Measurements from ENCODE around the gene SCUBE1. TPM values are rescaled to one million over a fixed set of nuclear protein-coding genes. Genes with fewer than 3 reads are reported as not detected.

Gene SCUBE1
- total and polyA plus RNA-seq, 2 of the 8 experiments (the other 6 are each of a cell fraction or from before 2014, with no cell fraction given) = 2.3 to 4.9 TPM

DNA sequence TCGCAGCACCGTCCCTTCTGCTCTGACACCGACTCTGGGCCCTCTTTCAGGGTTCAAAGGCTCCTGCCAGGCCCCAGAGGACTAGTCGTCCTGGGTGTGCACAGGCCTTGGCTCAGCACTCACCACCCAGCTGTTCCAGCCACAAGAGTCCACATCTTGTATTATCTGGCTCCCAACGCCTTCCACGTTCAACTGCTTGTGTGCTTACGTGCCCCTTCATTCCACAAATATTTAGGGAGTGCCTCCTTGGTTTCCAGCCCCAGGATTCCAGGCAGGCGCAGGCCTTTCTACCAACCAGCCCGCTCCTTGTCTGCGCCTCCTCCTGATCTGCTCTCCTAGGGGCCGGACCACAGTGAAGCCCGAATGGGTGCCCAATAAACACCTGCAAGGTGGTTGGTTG is 70.9 kb downstream of the SCUBE1 start:
- no peak overlapping the region for H2BK20ac ChIP-seq (ENCODE audit: low read length)
- FAIRE-seq (no peak), DNase-seq (ENCODE audit: low read depth in 1 of 2, low spot score in 2 of 2) (no peak)
- H3K56ac ChIP-seq (replicated peaks; ENCODE audit: insufficient read length, low read depth, low read length) = no peak overlapping the region
- no peak overlapping the region for H3K18ac ChIP-seq (ENCODE audit: extremely low read depth, low read length)
- no peak overlapping the region for H2AK5ac ChIP-seq (ENCODE audit: low read depth, low read length)
- H3K9me3 ChIP-seq (ENCODE audit: insufficient read depth in 2 of 2, low read depth in 1 of 2, low read length in 1 of 2) = no peaks in the 10 kb centered on the region
- H4K91ac ChIP-seq (replicated peaks; ENCODE audit: insufficient read length, low read length) = no peak overlapping the region
- H3K79me2 ChIP-seq (ENCODE audit: control insufficient read depth in 1 of 2, insufficient read depth in 2 of 2, low read length in 2 of 2) = no peaks in the 10 kb centered on the region
- no peak overlapping the region for H4K5ac ChIP-seq (ENCODE audit: insufficient read length, low read depth, low read length)
- no peaks in the 10 kb centered on the region for H3K79me1 ChIP-seq (ENCODE audit: low read depth, low read length)
- H3K9ac ChIP-seq (replicated peaks in 1 of 4; ENCODE audit: extremely low read depth in 1 of 4, low read depth in 3 of 4, low read length in 3 of 4) = no peak overlapping the region
- no peak overlapping the region for H3K14ac ChIP-seq (ENCODE audit: insufficient read length)
- H4K20me1 ChIP-seq (replicated peaks in 1 of 2; ENCODE audit: control insufficient read depth in 1 of 2, insufficient read depth in 2 of 2, low read length in 2 of 2) = peaks cover 0 to 2% of the 10 kb centered on the region in 2 experiments
- 91% methylated on average over 9 of the region's 12 CpGs; no CpG with 5 or more reads in 1 of the 2 experiments for WGBS, 2 experiments (ENCODE audit: extremely low coverage in 1 of 2, insufficient coverage in 1 of 2, insufficient read length in 1 of 2, insufficient replicate concordance in 2 of 2, low coverage in 1 of 2, low lambda C conversion rate in 2 of 2, missing lambda C conversion rate in 1 of 2)
- no peaks in the 10 kb centered on the region for H3K23me2 ChIP-seq (ENCODE audit: low read depth, low read length)
- no peak overlapping the region for H3K4ac ChIP-seq (replicated peaks; ENCODE audit: insufficient read length, low read depth, low read length)
- H3K4me2 ChIP-seq (ENCODE audit: insufficient read depth in 1 of 2, low read depth in 2 of 2, low read length in 2 of 2) = no peak overlapping the region
- ChIA-PET CTCF (ENCODE audit: partially characterized antibody) (interaction anchor here (0.9 to 18.2 kb wide), 25 partner anchors 13 to 209 kb away, joined by 3 to 388 read pairs (median 7); partner anchors contain the start of gene SCUBE1), POLR2A (ENCODE audit: partially characterized antibody) (interaction anchor here (3.1 kb wide), 1 partner anchor 73 kb away, joined by 14 read pairs; no protein-coding TSS in a partner anchor)
- no peak overlapping the region for H3K27ac ChIP-seq (ENCODE audit: low read depth, low read length)
- no peak overlapping the region for H4K8ac ChIP-seq (ENCODE audit: extremely low read depth, insufficient read depth, low read length)
- peaks cover 3 to 20% (median 12%) of the 10 kb centered on the region in 4 experiments; a peak in 6 of 7 replicates for H3K4me1 ChIP-seq (replicated peaks in 1 of 4; ENCODE audit: control insufficient read depth in 3 of 4, insufficient read depth in 4 of 4, low read length in 3 of 4)
- no peaks in the 10 kb centered on the region; a peak in 1 of 7 replicates for H3K27me3 ChIP-seq (replicated peaks in 1 of 4; ENCODE audit: control insufficient read depth in 3 of 4, extremely low read depth in 1 of 4, insufficient read depth in 3 of 4, low read length in 3 of 4)
- H3K23ac ChIP-seq (ENCODE audit: insufficient read length) = no peak overlapping the region
- H2AFZ ChIP-seq (ENCODE audit: low read length) = no peak overlapping the region
- H2BK5ac ChIP-seq (ENCODE audit: low read depth, low read length) = no peak overlapping the region
- no peaks in the 10 kb centered on the region for H3K36me3 ChIP-seq (ENCODE audit: control insufficient read depth in 2 of 4, insufficient read depth in 4 of 4, low read length in 3 of 4)
- no peak for TF ChIP-seq YY1 (IDR thresholded peaks at IDR 0.05; ENCODE audit: low read depth, low read length)
- no peak overlapping the region for H2BK15ac ChIP-seq (ENCODE audit: low read length)
- 0 out of 2 replicates have a peak overlapping the region, but pooled peaks have one; percentile 33 for H2BK12ac ChIP-seq (ENCODE audit: low read depth, low read length)
- no peak overlapping the region for H2BK120ac ChIP-seq (replicated peaks; ENCODE audit: low read depth, low read length)
- H3K4me3 ChIP-seq (ENCODE audit: extremely low read depth in 1 of 4, insufficient read depth in 2 of 4, low read depth in 3 of 4, low read length in 4 of 4) = no peak overlapping the region
